Activated CD8-positive, alpha-beta memory T cell treated with anti-CD3 and anti-CD28 coated beads for 36 hours (primary cell): ENCODE data around the gene DUOXA2. TPM values are rescaled to one million over a fixed set of nuclear protein-coding genes. Genes with fewer than 3 reads are reported as not detected.
"Not testable (repeated sequence)": the region's sequence is repeated elsewhere in the genome, so short reads cannot be mapped to it uniquely, and the experiment has no call there.

ENCODE experiments used
- CTCF ChIA-PET: fragments of 350-600 bp; sonication (Branson Sonifier 250); formaldehyde crosslinking; loops from one replicate; lab custom pipeline; 2021; ENCODE audit warnings: antibody characterized with exemption; lab: Charles Lee
- POLR2A ChIA-PET: fragments of 350-600 bp; sonication (Branson Sonifier 250); formaldehyde crosslinking; loops from one replicate; lab custom pipeline; 2021; ENCODE audit warnings: antibody characterized with exemption; lab: Charles Lee
- total RNA-seq, 2 experiments: library from RNA; stranded (reverse); gene quantifications; one replicate each; pipeline ENCODE4 v1.2.3, GENCODE V29; 2021

DUOXA2 gene
- total RNA-seq = not detected

DNA sequence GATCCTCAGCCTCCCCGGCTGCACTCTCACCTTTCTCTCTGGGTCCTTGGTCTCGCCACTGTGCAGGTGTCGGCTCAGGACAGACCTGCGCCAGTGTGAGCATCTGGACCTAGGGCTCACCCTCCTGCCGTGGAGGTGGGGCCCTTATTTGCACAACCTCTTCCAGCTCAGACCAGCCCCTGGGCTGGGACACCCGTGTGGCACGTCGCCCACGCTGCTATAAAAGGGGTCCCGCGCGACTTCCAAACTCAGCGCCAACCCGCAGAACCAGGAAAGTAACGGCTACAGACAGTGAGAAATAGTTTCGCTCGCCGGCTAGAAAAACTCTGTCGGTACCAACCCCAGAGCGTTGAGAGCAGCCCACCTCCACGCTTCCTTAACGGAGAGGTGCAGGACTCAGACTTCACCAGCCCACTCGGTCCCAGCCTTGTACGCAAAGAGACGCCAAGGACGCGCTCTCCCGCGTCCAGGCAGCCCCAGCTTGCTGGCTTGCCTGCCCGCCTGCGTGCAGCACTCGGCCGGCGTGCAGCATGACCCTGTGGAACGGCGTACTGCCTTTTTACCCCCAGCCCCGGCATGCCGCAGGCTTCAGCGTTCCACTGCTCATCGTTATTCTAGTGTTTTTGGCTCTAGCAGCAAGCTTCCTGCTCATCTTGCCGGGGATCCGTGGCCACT lies at the start of gene DUOXA2, which contains the start of gene DUOX2:
TSS of gene DUOXA2 (plus strand) at position 251 of the 675 bp plus-strand sequence. CDS start at position 531, 280 bp downstream.
TSS of gene DUOX2 (minus strand) at position 97 of the 675 bp plus-strand sequence. CDS start 761 bp downstream, outside the sequence.
- ChIA-PET POLR2A (interaction anchor here (0.6 kb wide), 1 partner anchor 403 kb away, joined by 5 read pairs; the partner anchor contains the start of gene PATL2), CTCF (no interaction called here)

DNA sequence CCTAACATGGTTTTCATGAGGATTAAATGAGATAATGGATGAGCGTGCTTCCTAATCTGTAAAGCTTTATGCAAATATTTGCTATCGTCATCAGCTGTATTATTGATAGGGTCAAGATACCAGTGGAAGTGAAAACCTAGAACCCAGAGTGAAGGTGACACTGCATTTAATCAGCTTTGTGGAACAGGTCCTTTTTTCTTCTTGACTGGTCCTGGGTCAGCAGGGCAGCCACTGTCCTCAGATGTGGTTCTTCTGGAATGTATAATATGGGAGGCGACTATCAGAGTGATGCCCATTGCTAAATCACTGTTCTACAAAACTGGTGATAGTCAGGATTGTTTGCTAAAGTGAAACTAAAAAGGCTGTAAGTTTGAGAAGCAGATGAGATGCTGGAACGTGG lies 49.7 kb upstream of the DUOXA2 start:
- CTCF ChIA-PET = no interaction called here
- POLR2A ChIA-PET = no interaction called here

DNA sequence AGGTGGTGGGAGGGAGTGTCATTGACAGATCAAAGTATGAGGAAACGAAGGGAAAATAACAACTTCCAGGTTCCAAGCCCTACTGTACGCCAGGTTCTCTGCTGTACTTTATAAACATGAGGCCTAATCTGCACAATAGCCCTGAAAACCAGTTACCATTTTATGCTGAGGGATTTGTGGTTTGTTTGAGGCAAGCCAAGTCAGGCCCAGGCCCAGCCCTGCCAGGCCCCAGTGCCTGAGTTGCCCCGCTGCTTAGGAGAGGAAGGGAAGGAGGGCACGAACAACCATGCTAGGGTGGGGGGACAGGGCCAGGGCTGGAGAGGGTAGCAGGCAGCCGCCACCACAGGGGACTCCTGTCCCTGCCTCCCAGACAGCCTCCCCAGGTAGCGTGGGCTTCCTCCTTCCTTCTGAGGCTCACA lies 44.2 kb upstream of the DUOXA2 start:
- CTCF ChIA-PET, POLR2A ChIA-PET: not testable (repeated sequence)

DNA sequence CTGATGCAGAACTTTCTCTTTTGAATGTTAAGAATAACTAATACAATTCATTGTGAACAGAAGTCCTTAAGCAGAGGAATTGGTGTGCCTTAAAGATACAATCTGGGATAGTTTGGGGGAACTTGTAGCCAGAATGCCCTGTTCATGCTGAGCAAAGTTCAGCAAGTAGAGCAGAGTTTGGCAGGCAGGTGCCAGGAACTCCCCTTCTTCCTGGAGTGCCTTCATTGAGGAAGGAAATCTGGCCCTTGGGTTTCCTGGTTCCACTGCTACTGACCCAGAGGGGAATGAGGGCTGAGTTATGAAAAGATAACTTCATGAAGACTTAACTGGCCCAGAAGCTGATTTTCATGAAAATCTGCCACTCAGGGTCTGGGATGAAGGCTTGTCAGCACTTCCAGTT lies 40.5 kb upstream of the DUOXA2 start:
- CTCF ChIA-PET = not testable (repeated sequence)

DNA sequence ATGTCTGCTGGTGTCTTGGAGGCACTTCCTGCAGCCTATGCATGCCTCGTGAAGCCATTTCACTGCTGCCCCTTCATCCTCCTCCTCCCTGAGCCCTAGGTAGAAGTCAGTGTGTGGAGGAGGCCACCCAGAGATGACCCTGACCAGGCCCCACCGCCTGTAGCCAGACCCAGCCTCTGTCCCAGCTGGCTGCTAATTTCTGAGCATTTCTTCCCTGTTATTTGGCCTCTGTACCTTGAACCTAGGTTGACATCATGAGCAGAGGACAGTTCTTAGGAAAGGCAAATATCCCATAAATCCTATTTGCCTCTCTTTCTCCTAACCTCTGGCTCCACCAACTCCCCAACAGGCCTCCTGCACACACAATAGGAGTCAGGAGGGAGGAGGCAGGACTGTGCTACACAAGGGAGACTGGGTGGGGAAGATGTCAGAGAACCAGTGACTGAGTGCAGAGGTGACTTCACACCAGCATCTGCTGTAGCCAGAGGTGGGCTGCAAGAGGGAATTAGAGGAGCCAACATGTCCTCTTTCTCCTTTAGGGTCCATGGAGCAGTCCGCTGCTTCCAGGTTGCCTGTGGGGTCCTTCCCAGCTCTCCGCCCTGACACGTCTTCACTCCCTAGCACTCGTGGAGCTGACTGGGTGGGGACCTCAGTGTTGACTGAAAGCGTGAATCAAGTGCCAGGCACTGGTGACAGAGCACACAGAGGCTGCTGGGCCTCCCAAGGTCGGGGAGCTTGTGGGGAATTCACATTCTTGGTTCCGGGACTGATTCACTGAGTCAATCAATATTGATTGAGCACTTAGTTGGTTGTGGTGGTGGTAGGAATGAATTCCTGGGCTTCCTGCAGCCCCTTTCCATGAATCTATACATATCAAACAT lies 38.4 kb upstream of the DUOXA2 start:
- CTCF ChIA-PET, POLR2A ChIA-PET: not testable (repeated sequence)

More for the DNA sequence above, 40.5 kb upstream of the DUOXA2 start:
- POLR2A ChIA-PET = not testable (repeated sequence)

DNA sequence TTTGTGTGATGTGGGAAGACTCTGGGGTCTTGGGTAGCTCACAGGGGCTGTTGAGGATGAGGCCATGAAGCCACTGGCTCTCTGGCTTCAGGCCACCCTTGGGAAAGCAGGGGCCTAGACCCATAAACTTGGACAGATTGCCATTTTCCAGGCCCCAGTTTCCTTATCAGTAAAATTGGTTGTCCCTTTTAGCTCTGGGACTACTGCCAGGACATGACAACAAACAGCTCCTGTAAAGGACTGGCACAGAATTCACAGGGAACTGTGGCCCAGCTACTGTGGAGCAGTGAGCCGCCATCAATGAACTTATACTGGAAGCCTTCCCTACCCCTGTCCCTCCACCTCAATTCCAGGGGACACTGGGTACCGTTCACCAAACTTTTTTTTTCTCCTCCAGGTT lies 36.7 kb upstream of the DUOXA2 start:
- POLR2A ChIA-PET, CTCF ChIA-PET: not testable (repeated sequence)

DNA sequence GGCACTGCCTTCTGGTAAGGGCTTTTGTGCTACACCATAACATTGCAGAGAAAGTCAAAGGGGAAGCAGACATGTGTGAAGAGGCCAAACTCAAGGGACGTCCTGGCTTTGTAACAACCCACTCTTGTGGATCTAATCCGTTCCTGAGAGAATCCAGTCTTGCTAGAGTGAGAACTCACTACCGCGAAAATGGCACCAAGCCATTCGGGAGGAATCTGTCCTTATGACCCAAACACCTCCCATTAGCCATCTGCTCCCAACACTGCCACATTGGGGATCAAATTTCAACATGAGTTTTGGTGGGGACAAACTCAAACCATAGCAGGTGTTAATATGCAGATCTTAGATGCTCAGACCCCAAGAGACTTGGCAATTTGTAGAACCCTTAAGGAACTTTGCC lies 34.9 kb upstream of the DUOXA2 start:
- CTCF ChIA-PET, POLR2A ChIA-PET: not testable (repeated sequence)

DNA sequence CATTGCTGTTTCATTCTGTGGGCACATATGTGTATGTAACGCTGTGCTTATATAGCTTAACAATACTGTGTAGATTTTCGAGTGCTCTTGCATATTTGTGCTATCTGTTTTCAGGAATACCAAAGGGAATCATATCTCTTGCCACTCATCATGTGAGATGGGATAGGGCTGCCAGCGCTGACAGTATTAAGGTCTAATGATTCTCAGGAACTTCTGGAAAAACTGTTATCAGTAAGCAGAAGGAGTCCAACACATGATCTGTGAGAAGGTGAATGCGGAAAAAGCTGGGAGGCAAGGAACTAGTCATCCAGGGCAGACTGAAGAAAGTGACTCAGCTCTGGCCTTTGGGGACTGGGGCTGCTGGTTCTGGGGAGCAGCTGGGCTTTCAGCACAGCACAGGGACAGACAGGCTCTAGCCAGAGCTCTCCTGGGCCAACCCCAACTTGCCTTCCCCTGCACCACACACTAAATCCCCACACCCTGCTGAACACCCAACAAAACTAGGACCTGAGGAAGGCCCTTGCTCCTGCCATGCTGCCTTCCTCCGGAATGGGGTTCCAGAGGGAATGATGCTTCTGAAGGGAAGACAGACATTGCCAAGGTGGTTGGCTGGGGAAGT lies 34.4 kb upstream of the DUOXA2 start:
- CTCF ChIA-PET, POLR2A ChIA-PET: not testable (repeated sequence)

DNA sequence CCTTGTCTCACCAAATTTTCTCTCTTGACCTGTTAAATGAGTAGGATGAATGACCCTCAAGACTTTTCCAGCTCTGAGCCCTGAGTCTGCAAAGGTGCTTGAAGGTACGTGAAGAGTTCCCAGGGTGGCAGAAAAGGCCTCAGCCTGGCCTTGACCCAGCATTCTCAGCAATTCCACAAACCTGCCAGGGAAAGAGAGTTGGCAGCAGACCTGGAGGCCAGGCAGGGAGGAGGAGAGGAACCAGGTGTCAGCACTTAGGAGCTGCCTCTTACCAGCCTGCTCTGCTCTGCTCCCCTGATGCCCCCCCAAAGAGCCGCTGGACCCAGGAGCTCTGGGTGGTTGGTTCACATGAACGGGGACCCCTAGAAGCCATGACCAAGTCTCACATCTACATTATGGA lies 33.5 kb upstream of the DUOXA2 start:
- POLR2A ChIA-PET = not testable (repeated sequence)

DNA sequence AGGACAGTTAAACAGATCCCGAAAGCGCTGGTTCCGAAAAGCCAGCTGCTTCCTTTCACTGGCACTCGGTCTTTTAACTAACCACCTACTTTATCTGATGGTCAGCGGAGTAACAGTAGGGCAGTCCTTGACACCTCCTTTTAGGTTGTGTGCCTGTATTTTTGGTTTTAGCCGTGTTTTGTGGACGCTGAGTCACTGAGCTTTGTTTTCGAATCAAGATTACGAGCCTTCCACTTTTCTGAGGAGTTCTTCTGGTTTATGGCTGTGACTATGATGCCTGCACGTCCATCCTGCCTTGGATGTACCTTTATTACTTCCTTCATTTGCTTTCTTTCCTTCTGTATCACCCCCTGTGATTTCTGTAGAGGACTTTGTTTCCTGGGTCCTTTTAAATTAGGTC lies 31.7 kb upstream of the DUOXA2 start:
- POLR2A ChIA-PET, CTCF ChIA-PET: not testable (repeated sequence)

More for the DNA sequence above, 33.5 kb upstream of the DUOXA2 start:
- CTCF ChIA-PET = not testable (repeated sequence)

DNA sequence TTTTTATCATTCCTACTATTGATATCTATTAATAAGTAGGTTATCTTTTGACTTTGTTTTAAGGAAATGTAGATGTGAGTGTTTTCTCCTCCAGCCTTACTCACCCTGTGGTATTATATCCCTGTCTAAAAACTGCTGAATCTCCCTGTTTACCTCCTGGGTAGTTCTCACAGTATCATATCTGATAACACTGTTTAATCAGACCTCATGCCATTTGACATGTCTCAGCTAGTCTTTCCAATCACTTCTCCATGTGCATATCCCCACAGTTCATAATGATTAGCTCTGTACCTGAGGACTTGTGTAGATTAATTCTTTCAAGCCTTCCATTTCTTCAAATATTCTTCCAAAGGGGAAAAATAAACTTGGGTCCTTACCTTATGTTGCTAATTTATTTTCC lies 30.9 kb upstream of the DUOXA2 start:
- ChIA-PET POLR2A (no interaction called here), CTCF (no interaction called here)

DNA sequence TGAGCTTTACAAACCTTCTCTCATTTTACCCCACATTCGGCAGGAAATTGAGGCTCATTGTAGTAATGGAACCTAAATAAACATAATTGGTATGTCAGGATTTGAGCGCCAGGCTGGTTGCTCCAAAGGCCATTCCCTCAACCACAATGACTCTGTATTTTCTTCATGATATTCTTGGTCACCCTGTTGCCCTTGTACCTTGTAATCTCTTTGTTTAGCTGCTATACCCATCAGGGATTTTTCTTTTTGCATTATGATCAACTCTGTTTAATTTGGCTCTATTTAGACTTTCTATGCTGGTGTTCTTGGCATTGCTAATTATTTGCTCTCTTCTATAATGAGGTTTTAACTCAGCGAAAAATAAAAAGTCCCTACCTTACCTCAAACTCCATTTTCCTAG lies 30.0 kb upstream of the DUOXA2 start:
- ChIA-PET POLR2A (no interaction called here), CTCF (no interaction called here)

DNA sequence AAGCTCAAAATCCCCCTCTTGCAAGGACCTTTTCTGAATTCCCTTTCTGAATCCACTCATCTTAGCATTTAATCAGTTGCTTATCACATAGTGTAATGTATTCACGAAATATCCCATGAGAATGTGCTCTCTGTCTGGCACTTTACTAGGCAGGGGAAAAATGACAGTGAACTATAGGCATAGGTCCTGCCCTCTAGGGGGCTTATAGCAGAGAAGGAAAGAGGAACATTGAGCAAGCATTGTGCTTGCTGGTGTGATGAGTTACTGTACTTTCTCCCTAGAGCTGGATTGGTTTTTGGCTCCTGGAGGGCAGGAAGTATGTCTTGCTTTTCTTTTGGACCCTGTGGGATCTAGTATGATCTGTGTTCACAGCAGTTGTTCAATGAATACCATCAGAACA lies 26.6 kb upstream of the DUOXA2 start:
- ChIA-PET POLR2A (no interaction called here), CTCF (no interaction called here)

DNA sequence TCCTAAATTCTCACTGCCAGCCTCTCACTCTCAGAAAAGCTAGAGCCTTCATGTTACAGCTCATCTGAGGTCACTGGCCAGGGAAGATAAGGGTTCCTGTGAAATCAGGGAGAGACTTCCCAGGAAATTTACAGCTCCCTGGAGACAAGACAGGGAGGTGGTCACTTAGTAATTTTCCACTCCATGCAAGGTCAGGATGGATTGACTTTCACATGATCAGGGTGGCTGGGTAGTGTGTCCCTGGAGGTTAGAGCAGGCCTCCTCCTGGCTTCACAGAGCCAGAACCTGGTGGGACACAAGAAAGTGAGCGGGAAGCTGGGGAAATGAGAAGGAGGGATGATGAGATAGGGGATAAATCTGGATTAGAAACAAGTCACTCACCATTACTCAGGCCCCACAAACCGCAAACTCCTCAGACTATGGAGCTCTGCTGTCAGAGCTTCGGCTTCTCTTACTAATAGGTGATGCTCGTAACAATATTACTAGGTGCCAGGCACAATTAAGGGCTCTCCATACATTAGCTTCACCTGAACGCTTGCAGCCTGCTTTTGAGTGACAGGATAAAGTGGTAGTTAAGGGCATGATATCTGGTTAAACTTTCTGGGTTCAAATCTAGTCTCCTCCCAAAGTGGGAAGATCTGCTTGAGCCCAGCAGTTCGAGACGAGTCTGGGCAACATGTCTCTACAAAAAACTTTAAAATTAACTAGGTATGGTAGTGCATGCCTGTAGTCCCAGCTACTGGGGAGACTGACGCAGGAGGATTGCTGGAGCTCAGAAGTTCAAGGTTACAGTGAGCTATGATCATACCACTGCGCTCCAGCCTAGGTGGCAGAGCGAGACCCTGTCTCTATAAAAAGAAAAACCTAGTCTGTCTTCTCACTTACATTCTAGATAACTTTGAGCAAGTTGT lies 25.1 kb upstream of the DUOXA2 start:
- ChIA-PET POLR2A (no interaction called here), CTCF (interaction anchor here (0.7 kb wide), 1 partner anchor 29 kb away, joined by 3 read pairs; no protein-coding TSS in a partner anchor)

DNA sequence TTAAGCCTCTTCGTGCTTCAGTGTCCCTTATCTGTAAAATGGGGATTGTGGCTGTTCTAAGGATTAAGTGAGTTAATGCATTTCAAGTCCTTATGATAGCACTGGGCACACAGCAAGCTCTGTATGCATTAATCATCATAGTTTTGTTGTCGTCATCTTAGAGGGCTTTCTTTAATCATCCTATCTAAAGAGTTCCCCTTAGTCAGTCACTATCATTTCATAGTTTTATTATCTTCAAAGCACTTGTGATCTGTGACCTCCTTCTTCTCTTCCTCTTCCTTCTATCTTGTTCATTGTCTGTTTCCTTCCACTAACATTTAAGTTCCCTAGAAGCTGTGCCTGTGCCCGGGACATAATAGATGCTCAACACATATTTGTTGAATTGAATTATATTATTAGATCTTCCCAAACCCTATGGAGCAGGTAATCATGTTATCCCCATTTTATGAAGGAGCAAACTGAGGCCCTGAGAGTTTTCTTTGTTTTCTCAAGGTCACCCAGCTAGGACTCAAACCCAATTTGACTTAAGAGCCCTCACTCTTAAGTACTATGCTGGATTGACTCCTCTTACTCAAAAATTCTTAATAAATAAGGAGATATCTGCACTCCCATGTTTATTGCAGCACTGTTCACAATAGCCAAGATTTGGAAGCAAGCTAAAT lies 24.3 kb upstream of the DUOXA2 start:
- ChIA-PET CTCF (no interaction called here), POLR2A (no interaction called here)

DNA sequence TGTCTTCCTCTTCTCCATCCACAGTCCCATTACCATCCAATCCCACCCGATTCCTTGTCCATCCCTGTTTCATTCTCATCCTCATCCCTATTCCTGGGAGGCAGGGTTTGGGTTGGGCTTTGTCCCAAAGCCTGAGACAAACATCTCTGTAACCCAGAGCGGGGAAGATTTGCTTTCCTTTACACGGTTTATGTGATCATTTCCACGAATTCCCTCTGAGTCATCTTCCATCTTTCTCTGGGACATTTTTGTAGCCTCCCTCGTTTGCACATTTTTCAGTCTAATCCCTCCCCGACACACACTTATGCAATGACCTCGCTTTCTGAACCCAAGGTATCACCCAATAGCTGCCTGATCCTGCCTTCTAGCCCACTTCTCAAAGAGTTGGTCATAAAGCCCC lies 23.0 kb upstream of the DUOXA2 start:
- ChIA-PET POLR2A (no interaction called here), CTCF (no interaction called here)

DNA sequence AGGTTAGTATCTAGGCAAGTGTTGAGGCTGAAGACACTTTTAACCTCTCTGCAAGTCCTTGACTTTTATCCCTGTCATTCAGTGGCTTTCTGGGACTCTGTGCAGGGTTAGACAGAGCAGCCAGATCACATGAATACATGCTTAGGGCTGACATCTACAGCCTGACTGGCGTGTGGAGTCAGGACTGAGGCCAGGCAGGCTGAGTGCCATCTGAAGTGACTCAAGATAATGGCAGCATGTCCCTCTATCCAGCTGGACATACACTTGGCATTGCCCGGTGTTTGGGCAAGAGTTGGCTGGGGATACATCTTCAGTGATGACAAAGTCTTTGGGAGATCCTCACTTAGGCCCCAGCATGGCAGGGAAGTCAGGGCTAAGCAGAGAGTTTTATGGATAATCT lies 22.6 kb upstream of the DUOXA2 start:
- CTCF ChIA-PET = no interaction called here
- POLR2A ChIA-PET = no interaction called here

DNA sequence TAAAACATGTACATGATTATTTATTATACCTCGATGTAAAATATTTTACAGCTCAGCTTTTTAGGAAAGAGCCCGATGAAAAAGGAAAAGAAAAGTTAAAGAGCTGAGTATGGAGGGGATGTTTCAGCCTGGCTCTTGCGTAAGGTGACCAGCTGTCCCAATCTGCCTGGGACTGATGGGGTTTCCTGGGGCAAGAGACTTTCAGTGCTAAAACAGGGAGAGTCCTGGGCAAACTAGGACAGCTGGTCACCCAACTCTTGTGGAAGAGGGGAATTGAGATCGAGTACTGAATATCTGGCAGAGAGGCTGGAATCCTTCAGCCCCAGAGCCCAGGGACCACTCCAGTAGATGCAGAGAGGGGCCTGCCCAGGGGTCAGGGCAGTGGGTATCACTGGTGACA lies 21.1 kb upstream of the DUOXA2 start:
- ChIA-PET POLR2A (no interaction called here), CTCF (interaction anchor here (0.6 kb wide), 1 partner anchor 344 kb away, joined by 4 read pairs; no protein-coding TSS in a partner anchor)
